Neutrophil (primary cell): ENCODE measurements around the gene CHST11.

Experiments
- H3K27ac ChIP-seq: fragments of 200-600 bp; sonication (generic); 2 replicates; pipeline ENCODE4 v1.5.1; 2016; ENCODE audit warnings: mild to moderate bottlenecking, moderate library complexity
- H3K27me3 ChIP-seq: fragments of 200-600 bp; sonication (generic); 2 replicates; pipeline ENCODE4 v1.6.0; 2016; ENCODE audit warnings: mild to moderate bottlenecking
- H3K36me3 ChIP-seq: fragments of 200-600 bp; sonication (generic); 2 replicates; pipeline ENCODE4 v1.5.1; 2017
- H3K4me1 ChIP-seq, 2 experiments: fragments of 200-600 bp in 1 of 2; sonication (generic) in 1 of 2; 1 replicate in 1 of 2; 2 replicates in 1 of 2; pipeline versions ENCODE4 v1.5.1 to v1.6.1; 2013 to 2016; ENCODE audit warnings: low read depth in 1 of 2, low read length in 1 of 2, mild to moderate bottlenecking in 1 of 2, moderate library complexity in 1 of 2; ENCODE audit not compliant: control insufficient read depth in 1 of 2, insufficient read depth in 1 of 2
- H3K4me3 ChIP-seq, 2 experiments: fragments of 200-600 bp in 1 of 2; sonication (generic) in 1 of 2; 1 replicate in 1 of 2; 2 replicates in 1 of 2; pipeline ENCODE4 v1.5.1; 2013 to 2016; ENCODE audit warnings: low read depth in 1 of 2, low read length in 1 of 2, mild to moderate bottlenecking in 1 of 2, moderate library complexity in 1 of 2
- H3K9me3 ChIP-seq: fragments of 200-600 bp; sonication (generic); 2 replicates; pipeline ENCODE4 v1.5.1; 2016
- CTCF ChIP-seq: fragments of 200-600 bp; sonication (generic); IDR thresholded peaks from 2 replicates; pipeline ENCODE4 v1.5.1; 2016; ENCODE audit warnings: antibody characterized with exemption

Gene CHST11

GRCh38 chr12:104506676-104507401, 50.1 kb downstream of the CHST11 start:
- H3K4me1 ChIP-seq = peaks cover 4 to 19% of the 10 kb centered on the region in 2 experiments
- no peak overlapping the region for H3K27ac ChIP-seq
- no peaks in the 10 kb centered on the region for H3K9me3 ChIP-seq
- no peaks in the 10 kb centered on the region for H3K27me3 ChIP-seq
- H3K36me3 ChIP-seq = no peaks in the 10 kb centered on the region
- no peak for TF ChIP-seq CTCF
- no peak overlapping the region for H3K4me3 ChIP-seq

- Histone ChIP-seq H3K27ac (no peak overlapping the region), H3K9me3 (no peaks in the 10 kb centered on the region), H3K36me3 (no peaks in the 10 kb centered on the region), H3K4me3 (no peak overlapping the region), H3K27me3 (no peaks in the 10 kb centered on the region), H3K4me1 (peaks cover 4 to 19% of the 10 kb centered on the region in 2 experiments)
- no peak for TF ChIP-seq CTCF
Observed at GRCh38 chr12:104507672-104508071, 50.9 kb downstream of the CHST11 start.

- H3K27ac ChIP-seq = no peak overlapping the region
- no peak overlapping the region for H3K4me3 ChIP-seq
- no peak for TF ChIP-seq CTCF
- H3K4me1 ChIP-seq = peaks cover 4 to 19% of the 10 kb centered on the region in 2 experiments
- H3K27me3 ChIP-seq = no peaks in the 10 kb centered on the region
- no peaks in the 10 kb centered on the region for H3K9me3 ChIP-seq
- H3K36me3 ChIP-seq = no peaks in the 10 kb centered on the region
Observed at GRCh38 chr12:104508752-104509446, 52.2 kb downstream of the CHST11 start.

- no peak for TF ChIP-seq CTCF
- no peak overlapping the region for H3K4me3 ChIP-seq
- no peaks in the 10 kb centered on the region for H3K27me3 ChIP-seq
- H3K36me3 ChIP-seq = no peaks in the 10 kb centered on the region
- no peaks in the 10 kb centered on the region for H3K9me3 ChIP-seq
- peaks cover 4 to 19% of the 10 kb centered on the region in 2 experiments for H3K4me1 ChIP-seq
- H3K27ac ChIP-seq = no peak overlapping the region
Observed at GRCh38 chr12:104510145-104510872, 53.6 kb downstream of the CHST11 start.

- Histone ChIP-seq H3K27me3 (no peaks in the 10 kb centered on the region), H3K4me3 (no peak overlapping the region), H3K27ac (peak overlapping the region; percentile 48), H3K9me3 (no peaks in the 10 kb centered on the region), H3K4me1 (peaks cover 4 to 19% of the 10 kb centered on the region in 2 experiments), H3K36me3 (no peaks in the 10 kb centered on the region)
- no peak for TF ChIP-seq CTCF
Observed at GRCh38 chr12:104510873-104511440, 54.2 kb downstream of the CHST11 start.
